SH-SY5Y (cell line): ENCODE results near the gene CCDC102B.

Experiments used
- GATA2 ChIP-seq: IDR thresholded peaks from 2 replicates; pipeline ENCODE4 v1.6.1; 2011; ENCODE audit warnings: mild to moderate bottlenecking, low read depth, low read length
- GATA3 ChIP-seq: IDR thresholded peaks from 2 replicates; pipeline ENCODE4 v1.6.1; 2011; ENCODE audit warnings: low read depth, mild to moderate bottlenecking, low read length, moderate library complexity

- no peak for TF ChIP-seq GATA2
- no peak for TF ChIP-seq GATA3
Measured at GRCh38 chr18:68919900-68920299, 122.0 kb downstream of the CCDC102B start.
